Mucosa of gallbladder (tissue), 1 donor: Measurements from ENCODE around the gene DPEP2. TPM values are rescaled to one million over a fixed set of nuclear protein-coding genes. Genes with fewer than 3 reads are reported as not detected.
A peak's percentile ranks its signal among the peaks of the same experiment; 100 is the strongest.
"Not testable (repeated sequence)": the region's sequence is repeated elsewhere in the genome, so short reads cannot be mapped to it uniquely, and the experiment has no call there.

ENCODE experiments used
- DNase-seq: peaks from one replicate; pipeline ENCODE4 v3.0.0-alpha.2; 2020; ENCODE audit warnings: low spot score
- total RNA-seq: library from RNA; stranded (reverse); gene quantifications from one replicate; pipeline ENCODE4 v1.2.1, GENCODE V29; 2021
- donor health status: DM: no; HTN: no; CAD: no.

The DPEP2 gene
- total RNA-seq, 1 donor from 2014 or later: 3.4 TPM

DNA sequence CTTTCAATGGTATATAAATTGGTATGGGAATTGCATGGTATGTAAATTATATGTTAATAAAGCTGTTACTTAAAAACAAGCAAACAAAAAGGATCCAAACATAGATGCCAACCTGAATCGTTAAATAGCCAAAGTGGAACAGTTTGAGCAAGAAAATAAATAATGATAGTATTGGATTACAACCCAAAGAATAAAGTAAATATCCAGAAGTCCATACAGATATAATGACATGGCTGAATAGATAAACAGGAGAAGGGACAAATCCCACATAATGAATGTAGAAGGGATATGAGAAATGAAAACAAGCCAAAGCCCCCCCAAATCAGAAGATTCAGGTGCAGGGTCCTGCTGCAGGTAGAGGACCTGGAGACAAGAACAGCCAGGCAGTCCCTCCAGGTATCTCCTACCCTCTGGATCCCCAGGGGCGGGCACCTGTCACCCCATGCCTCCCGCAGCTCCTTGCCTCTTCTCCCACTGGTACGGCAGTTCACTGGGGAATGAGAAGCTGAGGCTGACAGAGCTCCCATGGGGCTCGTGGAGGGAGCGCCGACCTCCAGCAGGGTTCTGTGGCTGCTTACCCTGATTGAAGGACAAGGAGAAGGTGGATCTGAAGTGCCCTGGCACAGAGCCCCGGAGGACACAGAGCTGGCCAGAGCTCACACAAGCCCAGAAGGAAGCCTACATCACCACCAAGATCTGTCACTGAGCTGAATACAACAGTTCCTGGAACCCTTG lies 45.5 kb downstream of the DPEP2 start:
- no peak for DNase-seq

DNA sequence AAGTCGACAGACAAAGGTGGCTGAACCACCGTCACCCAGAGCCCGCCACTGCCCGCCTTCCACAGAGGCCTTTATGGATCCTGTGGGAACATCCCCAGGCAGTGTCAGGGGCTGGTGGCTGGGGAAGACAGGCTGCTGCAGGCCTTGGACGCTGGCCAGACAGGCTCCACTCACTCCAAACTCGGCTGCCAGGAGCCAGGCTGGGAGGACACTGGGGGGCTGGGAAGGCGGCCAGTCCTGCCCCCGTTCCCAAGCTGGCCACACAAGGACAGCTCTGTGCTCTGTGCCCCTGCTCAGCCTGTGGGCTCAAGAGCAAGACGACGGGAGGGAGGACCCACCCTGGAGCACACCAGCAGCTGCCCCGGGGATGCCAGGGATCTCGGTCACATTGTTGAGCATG lies 47.8 kb downstream of the DPEP2 start:
- no peak for DNase-seq

DNA sequence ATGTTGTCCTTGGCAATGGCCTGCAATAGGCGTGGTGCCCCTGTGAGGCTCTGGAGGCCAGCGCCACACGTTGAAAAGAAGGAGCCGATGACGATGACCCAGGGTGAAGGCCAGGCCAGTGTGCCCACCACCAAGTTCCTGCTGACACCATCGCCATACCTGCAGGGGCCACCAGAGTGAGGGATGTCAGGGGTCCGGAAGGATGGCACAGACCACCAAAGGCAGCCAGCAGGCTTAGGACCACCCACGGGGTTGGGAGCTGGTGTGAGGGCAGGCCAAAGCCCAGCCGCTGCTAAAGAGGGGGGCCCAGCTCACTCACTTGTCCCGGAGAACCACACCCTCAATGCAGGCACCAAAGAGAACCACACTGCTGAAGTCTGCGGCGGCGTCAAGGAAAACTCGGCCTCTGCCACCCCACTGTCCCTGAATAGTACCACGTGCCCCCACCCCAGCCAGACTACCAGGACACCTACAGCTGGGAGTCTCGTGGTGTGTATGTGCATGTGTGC lies 48.9 kb downstream of the DPEP2 start:
- no peak for DNase-seq

DNA sequence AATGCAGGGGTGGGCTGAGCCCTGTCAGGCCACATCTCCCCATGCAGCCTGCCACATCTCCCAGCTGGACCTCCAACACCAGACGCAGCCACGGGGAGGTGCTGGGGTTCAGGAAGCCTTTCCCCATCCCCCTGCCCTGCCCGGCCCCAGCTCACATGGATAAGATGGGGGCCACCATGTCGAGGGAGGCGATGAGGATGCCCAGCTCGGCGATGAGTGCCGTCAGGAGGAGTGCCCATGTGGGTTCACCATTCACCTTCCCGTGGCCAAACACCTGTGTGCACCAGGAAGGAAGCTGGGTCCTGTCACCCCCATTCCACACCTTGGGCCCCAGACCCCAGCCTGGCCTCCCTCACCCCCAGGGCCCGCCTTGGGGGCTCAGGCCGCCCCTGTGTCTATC lies 49.6 kb downstream of the DPEP2 start:
- no peak for DNase-seq

DNA sequence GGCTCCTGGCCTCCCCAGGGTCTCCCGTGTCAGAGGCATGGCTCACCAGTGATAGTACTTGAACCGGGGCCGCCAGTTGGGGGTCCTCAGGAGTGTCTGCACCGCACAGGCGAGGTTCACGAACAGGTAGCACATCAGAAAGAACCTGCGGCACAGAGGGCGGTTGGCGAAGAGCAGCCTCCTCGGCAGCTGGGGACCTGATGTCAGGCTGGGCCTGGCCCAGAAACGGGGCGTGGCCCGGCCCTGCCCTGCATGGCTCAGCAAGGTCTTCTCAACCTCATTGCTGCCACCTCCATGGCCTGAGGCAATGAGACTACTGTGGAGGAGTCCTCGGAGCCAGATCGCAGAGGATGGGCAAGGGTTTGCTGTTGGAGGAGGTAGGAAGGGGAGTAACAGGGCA lies 51.3 kb downstream of the DPEP2 start:
- DNase-seq: no peak

DNA sequence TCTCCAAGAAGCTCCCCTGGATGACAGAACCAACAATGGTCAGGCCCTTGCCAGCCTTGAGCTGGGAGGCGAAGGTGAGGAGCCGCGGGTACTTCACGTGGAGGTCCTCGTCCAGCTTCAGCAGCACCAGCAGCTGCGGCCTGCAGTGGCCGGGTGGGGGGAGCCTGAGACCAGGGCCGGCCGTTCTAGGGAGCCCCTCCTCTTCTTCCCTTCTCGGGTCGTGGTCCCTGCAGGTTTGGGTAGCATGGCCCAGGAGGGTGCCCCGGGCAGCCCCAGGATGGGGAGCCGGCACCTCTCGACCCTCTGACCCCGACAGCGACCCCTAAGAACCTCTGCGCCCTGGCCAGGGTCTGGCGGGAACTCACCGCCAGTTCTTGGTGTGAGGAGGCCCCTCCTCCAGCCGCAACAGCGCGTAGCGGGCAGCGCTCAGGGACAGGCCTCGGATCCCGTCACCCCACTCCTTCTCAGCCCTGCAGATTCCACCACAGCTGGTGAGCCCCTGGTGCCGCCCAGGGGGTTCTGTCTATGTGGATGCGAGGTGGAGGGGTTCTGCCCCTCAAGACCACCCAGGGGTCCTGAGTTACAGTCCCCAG lies 52.2 kb downstream of the DPEP2 start:
- no peak for DNase-seq

DNA sequence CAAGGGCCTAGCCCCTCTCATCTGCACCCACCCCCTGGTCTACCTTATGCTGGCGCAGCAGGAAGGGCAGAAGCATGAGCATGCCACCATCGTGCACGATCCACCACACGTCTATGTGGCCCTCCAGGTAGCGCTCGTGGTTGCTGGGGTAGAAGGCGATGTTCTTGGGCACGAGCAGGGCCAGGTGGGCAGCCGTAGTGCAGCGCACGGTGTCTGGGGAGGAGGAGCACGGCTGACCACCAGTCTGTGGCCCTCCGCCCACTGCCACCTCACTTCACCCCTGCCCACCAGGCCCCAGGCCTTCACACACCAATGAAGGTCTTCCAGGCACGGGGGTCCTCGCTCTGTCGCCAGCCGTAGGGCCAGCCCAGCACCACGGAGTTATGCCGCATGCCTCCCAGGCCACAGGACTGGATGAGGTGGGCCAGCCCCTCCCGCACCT lies 53.1 kb downstream of the DPEP2 start:
- no peak for DNase-seq

DNA sequence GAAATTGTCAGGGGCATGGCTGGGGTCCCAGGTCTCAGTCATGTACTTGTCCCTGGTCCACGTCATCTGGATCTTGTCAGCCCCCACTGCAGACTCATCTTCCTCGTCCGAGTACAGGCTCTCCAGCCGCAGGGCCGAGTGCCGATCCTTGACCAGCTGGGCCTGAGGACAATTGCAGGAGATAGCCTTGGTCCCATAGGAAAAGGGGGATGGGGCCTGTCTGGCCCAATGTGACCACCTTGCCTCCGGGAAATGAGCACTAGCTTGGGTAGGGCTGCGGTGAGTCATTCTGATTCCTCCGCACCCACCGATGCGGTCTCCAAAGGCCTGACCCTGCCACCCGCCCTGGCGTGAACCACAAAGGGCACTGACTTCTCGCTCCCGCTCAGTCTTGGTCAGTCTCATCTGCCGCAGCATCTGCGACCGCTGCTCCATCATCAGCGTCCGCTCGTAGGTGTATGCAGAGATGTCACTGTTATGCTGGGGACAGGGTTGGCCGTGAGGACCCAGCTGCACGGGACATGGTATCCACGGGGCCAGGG lies 53.8 kb downstream of the DPEP2 start:
- no peak for DNase-seq

DNA sequence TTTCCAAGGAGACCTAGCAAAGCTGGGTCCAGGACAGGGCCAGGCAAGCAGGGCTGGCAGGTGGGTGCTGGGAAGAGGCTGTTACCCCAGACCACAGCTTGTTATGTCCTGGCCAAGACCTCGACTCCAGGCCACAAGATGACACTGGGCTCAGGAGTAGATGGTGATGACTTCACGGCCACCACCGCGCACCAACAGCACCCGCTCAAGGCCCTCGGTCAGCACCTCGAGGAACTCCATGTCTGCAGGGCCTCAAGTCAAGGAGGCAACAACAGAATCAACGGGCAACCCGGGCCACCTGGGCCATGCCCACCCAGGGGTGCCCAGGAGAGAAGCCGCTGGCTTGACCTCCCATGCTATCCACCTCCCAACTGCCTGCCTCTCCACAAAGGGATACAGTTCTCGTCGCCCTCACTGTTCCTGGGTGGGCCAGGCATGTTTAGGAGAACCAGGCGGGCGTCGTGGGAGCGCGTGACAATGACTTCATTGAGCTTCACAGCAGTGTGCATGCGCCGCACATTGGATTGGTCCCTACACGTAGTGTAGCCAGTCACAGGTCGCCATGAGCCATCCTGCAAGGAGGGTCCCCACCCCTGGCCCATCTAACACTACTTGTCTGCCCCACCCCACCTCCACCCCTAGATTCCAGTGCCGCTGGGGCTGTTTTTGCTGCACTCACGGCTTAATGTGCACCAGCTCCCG lies 54.4 kb downstream of the DPEP2 start:
- DNase-seq: no peak

DNA sequence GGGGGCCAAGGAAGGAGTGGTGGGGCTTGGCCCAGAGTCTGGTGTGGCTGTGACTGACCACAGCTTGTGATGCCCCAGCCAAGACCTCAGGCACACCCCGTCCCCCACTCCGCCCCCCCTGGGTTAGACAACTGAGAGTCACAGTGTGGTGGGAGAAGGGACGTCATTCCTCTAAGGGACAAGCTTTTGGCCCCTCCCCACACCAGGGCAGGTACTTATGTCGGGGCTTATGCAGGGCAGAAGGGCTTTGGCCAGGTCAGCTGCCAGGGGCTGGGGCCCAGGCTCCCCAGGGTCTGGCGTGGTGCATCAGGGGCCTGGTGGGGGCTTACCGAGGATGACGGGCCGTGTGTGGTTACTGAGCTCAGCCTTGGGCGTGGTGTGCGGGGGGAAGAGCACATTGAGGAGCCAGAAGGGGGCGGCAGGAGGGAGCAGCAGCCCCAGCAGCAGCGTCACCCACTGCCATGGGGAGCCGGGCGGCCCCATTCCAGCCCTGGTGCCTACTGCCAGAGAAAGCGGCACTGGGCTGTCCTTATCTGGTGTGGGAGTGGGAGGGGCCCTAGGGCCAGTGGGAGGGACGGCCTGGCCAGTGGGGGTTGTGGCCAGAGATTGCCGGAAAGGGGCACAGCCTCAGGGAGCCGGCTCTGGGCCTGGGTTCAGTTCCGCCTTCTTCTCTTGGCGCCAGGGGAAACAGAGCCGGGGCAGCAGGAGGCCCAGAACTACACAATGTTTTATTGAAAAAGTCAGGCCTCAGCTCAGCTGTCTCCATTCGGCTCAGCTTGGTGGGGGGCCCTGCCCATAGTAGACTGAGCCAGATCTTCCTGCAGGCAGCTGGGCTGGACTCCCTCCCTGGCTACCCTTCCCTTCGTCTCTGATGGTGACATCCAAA lies 55.4 kb downstream of the DPEP2 start, which contains the start of gene LCAT:
LCAT (minus strand) TSS at position 502 of the 886 bp plus-strand sequence; CDS start at position 483, 19 bp downstream.
- peak; percentile 52 for DNase-seq

DNA sequence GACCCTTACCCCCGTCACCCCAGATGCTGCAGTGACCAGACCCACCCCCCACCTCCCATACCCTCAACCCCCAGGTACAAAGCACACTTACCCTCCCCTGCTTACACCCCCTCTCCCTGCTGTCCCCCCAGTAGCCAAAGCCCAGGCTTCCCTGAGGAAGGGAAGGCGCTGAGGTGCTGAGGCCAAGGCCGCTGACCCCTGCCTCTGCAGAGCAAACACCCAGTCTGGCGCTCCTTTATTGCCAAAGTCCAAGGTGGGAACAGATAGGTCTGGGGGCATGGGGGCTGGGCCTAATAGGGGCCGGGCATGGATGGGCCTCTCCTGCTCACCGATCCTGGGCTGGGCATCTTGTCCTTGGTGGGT lies 56.0 kb downstream of the DPEP2 start:
- no peak for DNase-seq

DNA sequence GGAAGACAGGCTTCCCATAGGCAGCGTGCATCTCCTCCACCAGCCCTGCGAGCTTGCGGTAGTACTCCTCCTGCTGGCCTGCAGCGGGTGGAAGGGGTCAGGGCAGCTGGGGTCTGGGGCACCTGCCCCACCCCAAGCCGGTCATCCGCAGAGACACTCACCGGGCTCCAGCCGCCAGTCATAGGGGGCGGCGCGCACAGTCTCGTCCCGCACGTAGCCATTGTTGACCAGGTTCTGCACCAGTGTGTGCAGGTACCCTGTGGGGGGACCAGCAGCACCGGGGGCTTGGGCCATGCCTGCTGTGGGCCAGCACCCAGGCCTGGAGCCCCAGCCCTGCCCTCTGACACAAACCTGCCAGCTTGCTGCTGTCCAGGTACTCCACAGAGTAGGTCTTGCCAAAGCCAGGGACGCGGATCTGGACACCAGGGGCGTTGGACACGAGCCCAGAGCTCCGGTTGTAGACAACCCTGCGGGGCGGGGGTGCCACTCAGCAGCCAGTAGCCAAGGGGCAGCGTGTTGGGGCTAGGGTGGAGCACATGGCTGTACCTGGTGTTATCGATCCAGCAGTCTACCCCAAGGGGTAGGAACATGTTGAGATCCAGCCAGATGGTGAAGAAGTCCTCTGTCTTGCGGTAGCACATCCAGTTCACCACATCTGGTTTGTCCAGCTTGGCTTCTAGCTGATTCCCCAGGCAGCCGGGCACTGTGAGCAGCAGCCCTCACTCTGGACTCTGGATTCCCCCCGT lies 56.6 kb downstream of the DPEP2 start:
- no peak for DNase-seq

DNA sequence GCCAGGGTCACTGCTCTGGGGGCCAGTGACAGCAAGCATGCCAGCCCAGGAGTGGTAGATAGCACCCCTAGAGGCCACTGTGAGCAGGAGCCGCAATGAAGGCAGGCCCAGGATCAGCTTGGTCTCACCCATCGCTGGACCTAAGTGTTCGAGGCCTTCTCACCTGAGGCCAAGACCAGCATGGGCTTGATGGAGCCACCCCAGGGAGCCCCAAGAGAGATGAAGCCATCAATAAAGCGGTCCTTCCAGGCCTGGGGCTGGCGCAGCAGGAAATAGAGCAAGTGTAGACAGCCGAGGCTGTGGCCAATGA lies 57.1 kb downstream of the DPEP2 start:
- no peak for DNase-seq

DNA sequence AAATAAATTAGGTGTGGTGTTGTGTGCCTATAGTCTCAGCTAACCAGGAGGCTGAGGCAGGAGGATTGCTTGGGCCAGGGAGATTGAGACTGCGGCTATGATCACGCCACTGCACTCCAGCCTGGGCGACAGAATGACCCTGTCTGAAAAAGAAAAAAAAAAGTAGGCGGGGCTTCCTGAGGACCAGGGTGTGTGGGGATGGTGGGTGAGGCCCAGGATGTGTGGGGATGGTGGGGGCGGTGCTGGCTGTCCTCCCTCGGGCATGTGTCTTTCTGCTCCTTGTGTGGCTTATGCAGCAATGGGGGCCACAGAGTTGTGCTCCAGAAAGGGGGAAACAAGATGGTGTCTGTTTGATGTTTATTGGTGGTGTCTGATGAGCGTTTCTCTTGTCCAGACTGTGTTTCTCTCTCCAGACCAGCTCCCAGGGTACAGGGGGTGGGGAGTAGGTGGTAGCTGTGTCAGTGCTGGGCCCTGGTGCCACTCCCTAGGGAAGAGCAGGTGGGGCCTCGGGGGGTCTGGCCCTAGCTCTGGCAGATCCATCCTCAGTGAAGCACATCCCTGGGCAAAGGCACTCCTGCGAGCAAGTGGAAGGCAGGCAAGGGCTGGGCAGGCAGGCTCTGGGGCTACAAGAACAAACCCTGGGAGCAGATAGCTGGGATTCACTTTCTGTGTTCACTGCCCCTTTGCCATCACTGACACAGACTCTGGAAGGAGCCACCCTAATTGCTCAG lies 57.6 kb downstream of the DPEP2 start:
- DNase-seq: no peak

DNA sequence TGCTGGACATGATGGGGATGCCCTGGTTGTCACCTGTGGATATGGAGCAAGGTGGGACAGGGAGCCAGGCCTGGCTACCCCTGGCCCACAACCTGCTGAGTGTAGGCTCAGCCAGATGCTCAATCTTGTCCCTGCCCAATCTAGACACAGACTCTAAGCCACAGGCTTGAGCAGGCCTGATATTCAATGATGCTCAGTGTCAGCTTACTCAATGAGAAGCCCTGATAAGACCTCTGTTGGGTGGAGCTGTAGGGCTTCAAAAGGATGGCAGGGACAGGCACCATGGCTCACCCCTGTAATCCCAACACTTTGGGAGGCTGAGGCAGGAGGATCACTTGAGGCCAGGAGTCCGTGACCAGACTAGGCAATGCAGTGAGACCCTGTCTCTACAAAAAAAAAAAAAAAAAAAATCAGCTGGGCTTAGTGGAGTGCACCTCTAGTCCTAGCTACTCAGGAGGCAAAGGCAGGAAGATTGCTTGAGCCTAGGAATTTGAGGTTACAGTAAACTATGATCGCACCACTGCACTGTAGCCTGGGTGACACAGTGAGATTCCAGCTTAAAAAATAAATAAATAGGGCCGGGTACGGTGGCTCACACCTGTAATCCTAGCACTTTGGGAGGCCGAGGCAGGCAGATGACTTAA lies 58.7 kb downstream of the DPEP2 start:
- DNase-seq: no peak

DNA sequence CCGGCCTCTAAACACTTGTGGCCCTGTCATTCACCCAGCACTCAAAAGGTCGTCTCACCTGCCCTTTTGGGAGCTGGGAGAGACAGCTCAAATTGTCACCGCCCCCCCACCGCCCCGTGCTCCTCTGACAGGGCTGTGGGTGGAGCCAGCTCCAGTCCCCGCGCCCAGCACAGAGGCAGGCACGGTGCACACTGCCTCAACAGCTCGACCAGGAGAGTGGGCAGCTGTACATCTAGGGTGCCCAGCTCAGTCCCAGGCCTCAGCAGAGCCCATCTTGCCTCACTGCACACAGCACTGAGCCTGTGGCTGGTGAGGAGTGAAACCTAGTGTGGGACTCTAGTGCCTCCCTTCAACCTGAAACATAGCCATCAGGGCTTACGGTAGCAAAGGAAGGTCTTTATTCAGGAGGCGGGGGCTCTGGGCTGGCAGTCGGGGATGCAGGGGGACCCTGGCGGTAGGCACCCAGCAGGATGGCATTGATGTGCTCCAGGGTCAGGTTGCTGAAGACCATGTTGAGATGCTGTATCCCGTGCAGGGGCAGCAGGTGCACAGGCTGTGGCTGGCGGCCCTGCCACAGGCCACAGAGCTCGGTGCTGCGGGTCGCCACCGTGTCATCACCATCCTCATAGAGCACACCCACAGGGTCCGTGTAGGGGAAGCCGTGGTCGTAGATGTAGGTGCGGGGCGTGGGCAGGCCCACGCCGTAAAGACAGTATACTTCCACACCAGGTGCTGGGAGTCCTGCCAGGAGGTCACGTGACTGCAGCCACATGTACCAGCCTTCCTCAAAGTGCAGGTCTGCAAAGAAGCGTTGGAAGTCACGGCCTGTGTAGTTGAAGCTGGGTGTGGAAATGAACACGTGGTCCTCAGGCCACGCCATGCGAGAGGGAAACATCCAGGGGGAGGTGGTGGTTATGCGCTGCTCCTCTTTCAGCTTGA lies 59.5 kb downstream of the DPEP2 start:
- DNase-seq: peak; percentile 61

DNA sequence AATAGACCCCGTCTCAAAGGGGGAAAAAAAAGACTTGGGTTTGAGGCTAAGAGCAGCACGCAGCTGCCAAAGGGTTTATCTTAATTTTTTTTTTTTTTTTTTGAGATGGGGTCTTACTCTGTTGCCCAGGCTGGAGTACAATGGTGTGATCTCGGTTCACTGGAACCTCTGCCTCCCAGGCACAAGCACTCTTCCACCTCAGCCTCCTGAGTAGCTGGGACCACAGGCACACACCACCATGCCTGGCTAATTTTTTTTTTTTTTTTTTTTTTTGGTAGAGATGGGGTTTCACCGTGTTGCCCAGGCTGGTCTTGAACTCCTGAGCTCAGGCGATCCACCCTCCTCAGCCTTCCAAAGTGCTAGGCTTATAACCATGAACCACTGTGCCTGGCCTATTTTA lies 61.6 kb downstream of the DPEP2 start:
- not testable (repeated sequence) for DNase-seq
